ENCODE data around the gene MZT2B. TPM values are rescaled to one million over a fixed set of nuclear protein-coding genes. Genes with fewer than 3 reads are reported as not detected.

Gene MZT2B
- total and polyA plus RNA-seq, 2 of the 13 experiments (the other 11 are each of a cell fraction or from before 2014, with no cell fraction given) = 253 to 410 TPM

DNA sequence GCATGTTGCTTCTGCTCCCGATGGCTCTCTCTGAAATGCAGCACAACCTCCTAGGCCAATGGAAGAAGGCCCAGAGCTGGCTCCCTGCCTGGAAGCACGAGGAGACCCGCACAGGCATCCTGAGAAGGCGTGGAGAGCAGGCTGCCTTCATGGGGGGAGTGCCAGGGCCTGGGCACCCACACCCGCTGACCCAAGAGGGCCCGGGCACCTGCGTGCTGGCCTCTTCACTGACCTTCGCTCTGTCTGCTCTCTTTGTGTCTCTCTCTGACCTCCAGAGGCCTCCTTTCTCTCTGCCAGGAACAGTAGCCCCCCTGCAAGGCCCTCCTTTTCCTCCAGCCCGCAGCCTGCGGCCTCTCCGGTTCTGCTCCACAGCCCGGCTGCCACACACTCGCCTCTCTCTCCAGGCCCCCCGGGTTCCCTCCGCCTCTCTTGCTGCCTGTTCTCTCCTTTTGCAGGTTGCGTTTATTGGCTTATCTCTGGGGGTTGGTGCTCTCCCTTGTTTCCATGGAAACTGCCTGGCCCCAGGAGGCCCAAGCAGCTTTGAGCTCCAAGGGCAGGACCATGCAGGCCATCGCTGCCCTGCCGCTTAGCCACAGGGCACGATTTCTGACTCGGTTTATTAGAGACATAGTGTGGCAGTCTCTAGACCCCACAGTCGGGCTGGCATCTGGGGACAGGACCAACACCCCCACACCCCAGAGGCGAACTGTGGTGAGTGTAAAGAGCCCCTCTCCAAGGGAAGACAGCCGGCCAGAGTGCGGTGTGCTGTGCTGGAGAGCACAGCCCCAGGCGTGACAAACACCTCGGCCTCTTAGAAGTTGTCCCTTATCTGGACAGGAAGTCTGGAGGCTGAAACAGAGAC lies 1.7 kb downstream of the MZT2B start (continued):
- no peak for TF ChIP-seq SRSF1 (optimal IDR thresholded peaks at IDR 0.05; ENCODE audit: low read depth, low read length)
- TF ChIP-seq HNRNPL (IDR thresholded peaks at IDR 0.05; ENCODE audit: low read depth, low read length) = peak; percentile 87
- no peak for TF ChIP-seq MED8 (CRISPR knock-in tag; IDR thresholded peaks at IDR 0.05; ENCODE audit: insufficient replicate concordance)
- TF ChIP-seq HMGA1 (CRISPR knock-in tag; conservative IDR thresholded peaks at IDR 0.05) = no peak
- TF ChIP-seq, protein P1, sequence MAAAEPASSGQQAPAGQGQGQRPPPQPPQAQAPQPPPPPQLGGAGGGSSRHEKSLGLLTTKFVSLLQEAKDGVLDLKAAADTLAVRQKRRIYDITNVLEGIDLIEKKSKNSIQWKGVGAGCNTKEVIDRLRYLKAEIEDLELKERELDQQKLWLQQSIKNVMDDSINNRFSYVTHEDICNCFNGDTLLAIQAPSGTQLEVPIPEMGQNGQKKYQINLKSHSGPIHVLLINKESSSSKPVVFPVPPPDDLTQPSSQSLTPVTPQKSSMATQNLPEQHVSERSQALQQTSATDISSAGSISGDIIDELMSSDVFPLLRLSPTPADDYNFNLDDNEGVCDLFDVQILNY (CRISPR knock-in tag; conservative IDR thresholded peaks at IDR 0.05) = no peak
- TF ChIP-seq, protein P2, sequence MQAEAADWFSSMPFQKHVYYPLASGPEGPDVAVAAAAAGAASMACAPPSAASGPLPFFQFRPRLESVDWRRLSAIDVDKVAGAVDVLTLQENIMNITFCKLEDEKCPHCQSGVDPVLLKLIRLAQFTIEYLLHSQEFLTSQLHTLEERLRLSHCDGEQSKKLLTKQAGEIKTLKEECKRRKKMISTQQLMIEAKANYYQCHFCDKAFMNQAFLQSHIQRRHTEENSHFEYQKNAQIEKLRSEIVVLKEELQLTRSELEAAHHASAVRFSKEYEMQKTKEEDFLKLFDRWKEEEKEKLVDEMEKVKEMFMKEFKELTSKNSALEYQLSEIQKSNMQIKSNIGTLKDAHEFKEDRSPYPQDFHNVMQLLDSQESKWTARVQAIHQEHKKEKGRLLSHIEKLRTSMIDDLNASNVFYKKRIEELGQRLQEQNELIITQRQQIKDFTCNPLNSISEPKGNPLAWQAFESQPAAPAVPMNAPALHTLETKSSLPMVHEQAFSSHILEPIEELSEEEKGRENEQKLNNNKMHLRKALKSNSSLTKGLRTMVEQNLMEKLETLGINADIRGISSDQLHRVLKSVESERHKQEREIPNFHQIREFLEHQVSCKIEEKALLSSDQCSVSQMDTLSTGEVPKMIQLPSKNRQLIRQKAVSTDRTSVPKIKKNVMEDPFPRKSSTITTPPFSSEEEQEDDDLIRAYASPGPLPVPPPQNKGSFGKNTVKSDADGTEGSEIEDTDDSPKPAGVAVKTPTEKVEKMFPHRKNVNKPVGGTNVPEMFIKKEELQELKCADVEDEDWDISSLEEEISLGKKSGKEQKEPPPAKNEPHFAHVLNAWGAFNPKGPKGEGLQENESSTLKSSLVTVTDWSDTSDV (CRISPR knock-in tag; IDR thresholded peaks at IDR 0.05) = no peak
- TF ChIP-seq ZBTB38 (CRISPR knock-in tag; IDR thresholded peaks at IDR 0.05) = no peak
- no peak for TF ChIP-seq SIX4 (CRISPR knock-in tag; IDR thresholded peaks at IDR 0.05)
- TF ChIP-seq ZNF496 (CRISPR knock-in tag; IDR thresholded peaks at IDR 0.05; ENCODE audit: insufficient replicate concordance) = no peak
- peak; percentile 24; the same call in 1 of the 2 replicates for TF ChIP-seq TAF1 (CRISPR knock-in tag; IDR thresholded peaks at IDR 0.05)
- 0 out of 2 replicates have a peak, but pooled peaks have one; percentile 45 for TF ChIP-seq RBFOX2 (IDR thresholded peaks at IDR 0.05; ENCODE audit: low read depth, low read length)
- TF ChIP-seq, protein P3, sequence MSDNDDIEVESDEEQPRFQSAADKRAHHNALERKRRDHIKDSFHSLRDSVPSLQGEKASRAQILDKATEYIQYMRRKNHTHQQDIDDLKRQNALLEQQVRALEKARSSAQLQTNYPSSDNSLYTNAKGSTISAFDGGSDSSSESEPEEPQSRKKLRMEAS (IDR thresholded peaks at IDR 0.05) = 0 out of 2 replicates have a peak, but pooled peaks have one; percentile 4
- no peak for TF ChIP-seq ZNF382 (CRISPR knock-in tag; IDR thresholded peaks at IDR 0.05; ENCODE audit: borderline replicate concordance)
- TF ChIP-seq MEF2D (CRISPR knock-in tag; IDR thresholded peaks at IDR 0.05) = peak; percentile 44; the same call in 1 of the 2 replicates
- no peak for TF ChIP-seq JUNB (CRISPR knock-in tag; IDR thresholded peaks at IDR 0.05; ENCODE audit: borderline replicate concordance)
- TF ChIP-seq ZNF781 (CRISPR knock-in tag; IDR thresholded peaks at IDR 0.05; ENCODE audit: borderline replicate concordance, not compliant biosample characterization) = peak; percentile 61
- 0 out of 2 replicates have a peak, but pooled peaks have one; percentile 20 for TF ChIP-seq KMT2A (CRISPR knock-in tag; IDR thresholded peaks at IDR 0.05)
- TF ChIP-seq ZNF468 (CRISPR knock-in tag; IDR thresholded peaks at IDR 0.05) = no peak
- TF ChIP-seq ARNTL (CRISPR knock-in tag; IDR thresholded peaks at IDR 0.05) = no peak
- TF ChIP-seq, protein P4, sequence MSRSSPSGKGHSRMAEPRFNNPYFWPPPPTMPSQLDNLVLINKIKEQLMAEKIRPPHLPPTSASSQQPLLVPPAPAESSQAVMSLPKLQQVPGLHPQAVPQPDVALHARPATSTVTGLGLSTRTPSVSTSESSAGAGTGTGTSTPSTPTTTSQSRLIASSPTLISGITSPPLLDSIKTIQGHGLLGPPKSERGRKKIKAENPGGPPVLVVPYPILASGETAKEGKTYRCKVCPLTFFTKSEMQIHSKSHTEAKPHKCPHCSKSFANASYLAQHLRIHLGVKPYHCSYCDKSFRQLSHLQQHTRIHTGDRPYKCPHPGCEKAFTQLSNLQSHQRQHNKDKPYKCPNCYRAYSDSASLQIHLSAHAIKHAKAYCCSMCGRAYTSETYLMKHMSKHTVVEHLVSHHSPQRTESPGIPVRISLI (CRISPR knock-in tag; IDR thresholded peaks at IDR 0.05; ENCODE audit: borderline replicate concordance) = no peak
- no peak for TF ChIP-seq ZNF644 (CRISPR knock-in tag; IDR thresholded peaks at IDR 0.05; ENCODE audit: low read depth)
- TF ChIP-seq ZNF709 (CRISPR knock-in tag; IDR thresholded peaks at IDR 0.05) = 0 out of 2 replicates have a peak, but pooled peaks have one; percentile 24
- no peak for TF ChIP-seq KMT2B (CRISPR knock-in tag; IDR thresholded peaks at IDR 0.05)
- TF ChIP-seq ZNF775 (CRISPR knock-in tag; IDR thresholded peaks at IDR 0.05; ENCODE audit: borderline replicate concordance) = no peak
- no peak for TF ChIP-seq U2AF1 (optimal IDR thresholded peaks at IDR 0.05; ENCODE audit: low read depth, low read length)
- TF ChIP-seq ZNF432 (CRISPR knock-in tag; IDR thresholded peaks at IDR 0.05; ENCODE audit: borderline replicate concordance) = no peak

All from HepG2 (cell line).